Heart left ventricle (tissue), 13 donors: ENCODE data around the gene SLC43A2.

ENCODE experiments used
- POLR2A ChIP-seq, 2 donors: fragments of 450-650 bp; IDR thresholded peaks; one replicate each; pipeline ENCODE4 v1.6.1; 2017; ENCODE audit warnings: antibody characterized with exemption in 2 of 2, mild to moderate bottlenecking in 2 of 2, moderate library complexity in 2 of 2
- TF ChIP-seq, protein P1 (sequence below), 12 donors: fragments of 200-600 bp; sonication (generic) in 4 of 12; IDR thresholded peaks; one replicate each; pipeline versions ENCODE4 v1.5.0 to v1.8.0; 2018 to 2022; ENCODE audit warnings: antibody characterized with exemption in 12 of 12, mild to moderate bottlenecking in 5 of 12
- donor health status: ischemic (EF 13 %, LVEDD 7.1; RV severe dilation, severe dysfunction).
- donor health status: DM: no; HTN: yes; CAD: no.
- donor health status: DM: no; HTN: no; CAD: no.
- donor health status: ischemic (EF 25% LVEDD 6.9; RV normal size, moderate dysfunction).
- donor health status: ischemic (EF 25% LVEDD 5.7; RV mildly dilated, moderate dysfunction).
- donor health status: ischemic (EF 35%, LVEDD 5.7; RV mildly dilated, moderate dysfunction).
- donor health status: nonischemic (EF 11% LVEDD 7.7; RV severe dilation, severe dysfunction).
- donor health status: DM: yes; HTN: yes; CAD: no.
- donor health status: PGD.
- donor health status: ischemic (EF 29% LVEDD 5.4; RV normal size, mild dysfunction).
- donor health status: nonischemic (EF 23%, LVEDD 6.1; RV moderate dilation, normal function).

DNA sequence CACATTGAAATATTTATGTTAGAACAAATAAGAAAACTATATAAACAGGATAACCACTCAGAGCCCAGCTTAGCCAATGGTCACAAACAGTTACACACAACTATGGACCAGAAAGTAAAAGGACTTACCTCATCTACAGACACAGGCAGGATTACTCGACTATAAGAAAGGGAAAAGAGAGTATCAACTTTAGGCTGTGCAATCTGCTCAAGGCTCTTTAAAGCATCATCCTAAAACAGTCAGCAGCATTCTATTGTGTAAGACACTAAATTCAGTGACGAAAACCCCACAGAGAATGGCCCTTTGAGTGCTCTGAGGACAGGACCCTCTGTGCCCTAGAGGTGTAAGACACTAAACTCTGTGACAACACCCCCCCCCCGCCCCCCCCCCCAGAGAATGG lies 70.2 kb downstream of the SLC43A2 start:
- TF ChIP-seq, protein P1, sequence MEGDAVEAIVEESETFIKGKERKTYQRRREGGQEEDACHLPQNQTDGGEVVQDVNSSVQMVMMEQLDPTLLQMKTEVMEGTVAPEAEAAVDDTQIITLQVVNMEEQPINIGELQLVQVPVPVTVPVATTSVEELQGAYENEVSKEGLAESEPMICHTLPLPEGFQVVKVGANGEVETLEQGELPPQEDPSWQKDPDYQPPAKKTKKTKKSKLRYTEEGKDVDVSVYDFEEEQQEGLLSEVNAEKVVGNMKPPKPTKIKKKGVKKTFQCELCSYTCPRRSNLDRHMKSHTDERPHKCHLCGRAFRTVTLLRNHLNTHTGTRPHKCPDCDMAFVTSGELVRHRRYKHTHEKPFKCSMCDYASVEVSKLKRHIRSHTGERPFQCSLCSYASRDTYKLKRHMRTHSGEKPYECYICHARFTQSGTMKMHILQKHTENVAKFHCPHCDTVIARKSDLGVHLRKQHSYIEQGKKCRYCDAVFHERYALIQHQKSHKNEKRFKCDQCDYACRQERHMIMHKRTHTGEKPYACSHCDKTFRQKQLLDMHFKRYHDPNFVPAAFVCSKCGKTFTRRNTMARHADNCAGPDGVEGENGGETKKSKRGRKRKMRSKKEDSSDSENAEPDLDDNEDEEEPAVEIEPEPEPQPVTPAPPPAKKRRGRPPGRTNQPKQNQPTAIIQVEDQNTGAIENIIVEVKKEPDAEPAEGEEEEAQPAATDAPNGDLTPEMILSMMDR (IDR thresholded peaks at IDR 0.05) = no peak
- no peak for TF ChIP-seq POLR2A (IDR thresholded peaks at IDR 0.05)
